ENCODE results near the gene TNIK.

Gene TNIK

DNA sequence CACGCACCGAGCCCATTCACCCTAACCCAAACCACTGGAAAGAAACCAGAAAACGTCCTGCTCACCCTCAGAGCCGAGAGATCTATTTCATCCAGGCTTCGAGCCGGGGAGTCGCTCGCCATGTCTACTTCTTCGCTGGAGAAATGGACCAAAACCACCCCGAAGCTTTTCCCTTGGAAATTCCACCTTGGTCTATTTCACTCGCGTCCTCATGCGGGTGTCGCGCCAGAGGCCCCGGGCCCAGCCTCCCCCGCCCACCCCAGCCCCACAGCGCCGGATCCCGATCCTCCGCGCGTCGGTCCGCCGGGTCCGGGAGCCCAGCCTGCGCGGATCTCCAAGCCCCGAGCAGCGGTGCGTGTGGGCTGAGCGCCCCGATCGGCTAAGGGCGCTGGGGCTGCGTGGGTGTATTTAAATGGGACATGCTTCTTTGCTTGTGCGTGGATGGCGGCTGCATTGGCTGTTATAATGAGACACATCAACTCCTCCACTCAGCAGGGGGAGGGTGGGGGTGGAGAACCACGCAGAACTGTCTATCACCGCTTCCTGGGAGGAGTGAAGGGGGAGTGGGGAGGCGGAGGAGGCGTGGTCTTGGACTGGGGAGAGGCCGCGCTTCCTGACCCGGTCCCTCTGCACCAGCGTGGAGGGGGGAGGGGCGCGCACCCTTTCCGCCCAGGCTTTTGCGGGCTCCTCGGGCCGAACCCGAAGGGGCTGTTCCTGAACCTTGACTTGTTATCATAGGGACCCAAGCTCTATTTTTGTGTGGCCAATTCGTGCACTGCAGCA is at the start of gene TNIK:
TSS of gene TNIK (minus strand) at position 464 of the 783 bp plus-strand sequence. CDS start at position 122, 342 bp downstream.
- in situ Hi-C loops (cut with MboI; ENCODE audit: low sequenced_read_pairs) = no loop called here

GRCh38 chr3:171508676-171509075 is 48.5 kb upstream of the TNIK start:
- in situ Hi-C loops (cut with MboI; ENCODE audit: low sequenced_read_pairs) = no loop called here

DNA sequence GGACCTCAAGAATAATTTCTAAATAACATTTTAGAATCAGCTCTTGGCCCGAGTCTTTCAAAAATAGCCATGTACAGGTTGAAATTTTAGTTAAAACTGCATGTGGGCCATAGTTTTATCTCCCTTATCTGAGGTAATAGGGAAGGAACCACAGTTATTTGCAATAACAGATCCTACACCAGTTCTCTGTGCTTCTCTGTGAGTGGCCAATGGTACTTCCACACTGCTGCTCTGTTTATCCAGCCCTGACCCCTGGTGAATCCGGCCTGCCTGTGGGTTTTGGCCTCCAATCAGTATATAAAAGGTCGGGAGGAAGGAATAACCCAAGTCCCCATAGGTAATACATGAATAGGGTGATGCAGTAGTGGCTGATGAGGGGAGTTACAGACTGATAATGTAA is 48.0 kb upstream of the TNIK start:
- in situ Hi-C loops (cut with MboI; ENCODE audit: low sequenced_read_pairs) = no loop called here

- in situ Hi-C loops (cut with MboI; ENCODE audit: low sequenced_read_pairs) = no loop called here
Measured at GRCh38 chr3:171506743-171507319, 46.6 kb upstream of the TNIK start.

- in situ Hi-C loops (cut with MboI; ENCODE audit: low sequenced_read_pairs) = no loop called here
Measured at GRCh38 chr3:171505822-171506333, 45.7 kb upstream of the TNIK start.

GRCh38 chr3:171504376-171504775 is 44.2 kb upstream of the TNIK start:
- in situ Hi-C loops (cut with MboI; ENCODE audit: low sequenced_read_pairs) = no loop called here

- in situ Hi-C loops (cut with MboI; ENCODE audit: low sequenced_read_pairs) = no loop called here
Measured at GRCh38 chr3:171503817-171504216, 43.6 kb upstream of the TNIK start.

DNA sequence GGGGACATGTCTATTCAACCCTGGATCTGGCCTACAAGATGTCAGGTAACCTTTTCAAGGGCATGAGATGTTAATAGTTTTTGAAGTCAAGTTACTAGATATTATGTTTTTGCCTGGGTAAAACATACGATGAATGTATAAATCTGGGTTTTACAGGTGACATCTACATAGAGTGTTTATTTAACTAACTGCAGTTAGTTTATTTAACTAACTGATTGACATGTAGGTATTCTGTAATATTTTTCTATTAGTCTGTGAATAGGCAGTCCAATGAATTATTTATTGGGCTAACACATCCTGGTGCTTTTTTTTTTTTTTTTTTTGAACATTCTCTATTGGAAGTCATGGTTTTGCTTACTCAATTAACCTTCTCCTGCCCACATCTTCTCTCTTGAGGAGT is 38.7 kb upstream of the TNIK start:
- in situ Hi-C loops (cut with MboI; ENCODE audit: low sequenced_read_pairs) = no loop called here

DNA sequence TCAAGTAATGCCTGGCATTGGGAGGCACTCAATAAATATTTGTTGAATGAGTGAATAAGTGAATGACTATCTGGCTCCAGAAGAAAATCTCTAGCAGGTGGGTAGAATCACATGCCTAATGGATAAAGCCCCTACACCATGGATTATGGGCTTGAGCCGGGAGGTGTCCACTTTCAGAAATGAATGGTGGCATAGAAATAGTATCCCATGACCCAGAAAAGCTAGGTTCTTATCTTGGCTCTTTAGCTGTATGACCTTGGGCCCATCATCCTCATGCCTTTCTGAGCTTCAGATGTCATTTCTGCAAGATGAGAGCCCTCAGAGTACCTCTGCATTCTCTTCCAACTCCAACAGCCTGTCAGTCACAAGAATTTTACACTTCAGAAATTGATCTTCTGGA is 37.3 kb upstream of the TNIK start:
- in situ Hi-C loops (cut with MboI; ENCODE audit: low sequenced_read_pairs) = no loop called here

- in situ Hi-C loops (cut with MboI; ENCODE audit: low sequenced_read_pairs) = no loop called here
Measured at GRCh38 chr3:171495413-171495812, 35.2 kb upstream of the TNIK start.

DNA sequence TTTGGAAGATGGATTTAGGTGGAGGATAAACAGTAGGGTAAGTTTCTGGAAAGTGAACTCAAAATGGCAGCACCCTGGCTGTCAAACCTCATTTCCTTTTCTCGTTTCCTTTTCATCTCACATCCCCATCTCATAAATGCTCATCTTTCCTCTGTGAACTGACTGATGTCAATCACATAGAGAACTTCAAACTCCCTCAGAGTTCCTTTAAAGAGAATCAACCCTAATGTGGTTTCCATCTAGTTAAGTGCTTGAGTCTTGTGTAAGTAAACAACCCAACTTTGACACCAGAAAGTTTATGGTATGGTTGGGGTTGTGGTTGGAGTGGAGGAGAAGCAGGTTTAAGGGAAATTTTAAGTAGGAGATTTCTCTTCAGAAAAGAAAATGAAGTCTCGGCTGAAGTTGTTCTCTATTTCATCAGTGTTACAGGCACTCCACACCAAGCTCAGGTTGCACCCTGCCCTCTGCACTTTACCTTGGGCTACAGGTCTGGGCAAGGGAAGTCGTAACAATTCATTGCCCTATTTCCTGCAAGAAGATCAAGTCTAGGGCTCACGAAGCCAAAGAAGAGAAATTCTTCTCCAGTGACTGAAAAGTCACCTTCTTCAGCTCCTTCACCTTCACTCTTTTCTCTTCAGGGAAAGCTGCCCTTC is 34.4 kb upstream of the TNIK start:
- in situ Hi-C loops (cut with MboI; ENCODE audit: low sequenced_read_pairs) = no loop called here

GRCh38 chr3:171491361-171491760 is 31.2 kb upstream of the TNIK start:
- in situ Hi-C loops (cut with MboI; ENCODE audit: low sequenced_read_pairs) = no loop called here

GRCh38 chr3:171490901-171491300 is 30.7 kb upstream of the TNIK start:
- in situ Hi-C loops (cut with MboI; ENCODE audit: low sequenced_read_pairs) = no loop called here

DNA sequence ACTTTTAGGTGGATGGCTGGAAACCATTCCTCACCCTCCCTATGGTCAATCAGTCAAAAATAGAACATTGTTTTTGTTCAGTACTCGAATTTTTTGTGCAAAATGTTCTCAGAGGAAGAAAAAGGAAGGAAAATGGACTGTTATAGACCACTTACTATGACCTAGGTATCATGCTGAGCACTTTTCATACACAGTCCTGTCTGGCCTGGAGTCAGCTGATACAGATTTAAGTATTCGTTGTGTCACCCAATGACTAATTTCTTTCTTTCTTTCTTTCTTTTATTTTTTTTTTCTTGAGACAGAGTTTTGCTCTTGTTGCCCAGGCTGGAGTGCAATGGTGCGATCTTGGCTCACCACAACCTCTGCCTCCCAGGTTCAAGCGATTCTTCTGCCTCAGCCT is 29.1 kb upstream of the TNIK start:
- in situ Hi-C loops (cut with MboI; ENCODE audit: low sequenced_read_pairs) = no loop called here

DNA sequence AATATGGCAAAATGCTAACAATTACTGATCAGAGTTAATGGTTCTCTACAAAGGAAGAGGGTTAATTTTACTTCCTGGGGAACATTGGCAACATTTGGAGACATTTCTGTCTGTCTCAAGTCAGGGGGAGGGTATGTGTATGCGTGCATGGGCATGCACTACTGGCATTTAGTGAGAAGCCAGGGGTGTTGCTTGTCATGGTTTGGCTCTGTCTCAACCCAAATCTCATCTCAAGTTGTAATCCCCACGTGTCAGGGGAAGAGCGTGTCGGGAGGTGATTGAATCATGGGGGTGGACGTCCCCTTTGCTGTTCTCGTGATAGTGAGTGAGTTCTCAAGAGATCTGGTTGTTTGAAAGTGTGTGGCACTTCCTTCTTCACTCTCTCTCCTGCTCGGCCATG is 28.3 kb upstream of the TNIK start:
- in situ Hi-C loops (cut with MboI; ENCODE audit: low sequenced_read_pairs) = no loop called here

GRCh38 chr3:171487382-171487781 is 27.2 kb upstream of the TNIK start:
- in situ Hi-C loops (cut with MboI; ENCODE audit: low sequenced_read_pairs) = no loop called here

- in situ Hi-C loops (cut with MboI; ENCODE audit: low sequenced_read_pairs) = no loop called here
Measured at GRCh38 chr3:171485338-171485737, 25.1 kb upstream of the TNIK start.

- in situ Hi-C loops (cut with MboI; ENCODE audit: low sequenced_read_pairs) = no loop called here
Measured at GRCh38 chr3:171481011-171481410, 20.8 kb upstream of the TNIK start.

- in situ Hi-C loops (cut with MboI; ENCODE audit: low sequenced_read_pairs) = no loop called here
Measured at GRCh38 chr3:171480526-171480925, 20.3 kb upstream of the TNIK start.

- in situ Hi-C loops (cut with MboI; ENCODE audit: low sequenced_read_pairs) = no loop called here
Measured at GRCh38 chr3:171476532-171477102, 16.4 kb upstream of the TNIK start.

GRCh38 chr3:171472552-171472951 is 12.3 kb upstream of the TNIK start:
- in situ Hi-C loops (cut with MboI; ENCODE audit: low sequenced_read_pairs) = no loop called here

Measured in hTERT RPE-1 (cell line).